Measurements from ENCODE around the gene GALNT2.

GALNT2 gene

DNA sequence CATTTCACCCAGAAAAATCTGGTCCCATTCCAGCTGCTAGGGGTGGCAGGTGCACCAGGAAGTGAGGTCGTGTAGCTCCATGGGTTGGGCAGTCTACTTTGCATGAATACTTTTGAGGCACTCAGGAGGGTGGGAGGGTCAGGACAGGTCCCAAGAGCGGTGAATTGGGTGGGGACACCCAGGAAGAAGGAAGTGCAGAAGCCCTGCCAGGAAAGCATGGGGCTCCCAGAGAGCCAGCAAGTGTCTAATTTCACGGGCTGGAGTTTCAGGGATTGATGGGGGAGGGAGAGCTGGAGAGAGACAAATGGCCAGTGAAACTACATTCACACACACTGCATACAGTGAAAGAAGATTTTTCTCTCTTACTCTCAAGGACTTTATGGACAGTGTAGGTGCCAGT is 137.8 kb downstream of the GALNT2 start:
- TF ChIP-seq ZNF274 (IDR thresholded peaks at IDR 0.05; ENCODE audit: low read depth, low read length), result no peak
- no peak overlapping the region for H3K4me3 ChIP-seq (ENCODE audit: low read length)

DNA sequence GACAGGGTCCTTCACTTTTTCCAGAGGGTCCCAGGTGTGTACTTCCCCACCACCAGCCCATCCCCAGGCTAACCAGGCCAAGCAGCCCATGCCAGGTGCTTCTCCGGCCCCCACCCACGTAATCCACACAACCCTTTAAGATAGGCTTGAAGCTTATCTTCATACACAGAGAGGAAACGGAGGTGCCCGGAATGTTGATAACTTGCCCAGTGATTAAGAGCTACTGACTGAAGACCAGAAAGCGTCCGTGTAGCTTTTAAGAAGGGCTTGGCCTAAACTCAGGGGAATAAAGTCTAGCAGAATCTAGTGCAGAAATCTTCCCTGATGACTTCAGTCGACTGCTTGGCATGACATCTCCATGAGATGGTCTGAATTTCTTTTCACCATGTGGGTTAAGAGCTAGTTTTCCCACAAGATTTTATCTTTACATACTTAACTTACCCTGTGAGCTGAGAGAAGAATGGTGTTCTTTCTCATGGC is 138.7 kb downstream of the GALNT2 start:
- H3K4me3 ChIP-seq (ENCODE audit: low read length), result no peak overlapping the region
- no peak for TF ChIP-seq ZNF274 (IDR thresholded peaks at IDR 0.05; ENCODE audit: low read depth, low read length)

DNA sequence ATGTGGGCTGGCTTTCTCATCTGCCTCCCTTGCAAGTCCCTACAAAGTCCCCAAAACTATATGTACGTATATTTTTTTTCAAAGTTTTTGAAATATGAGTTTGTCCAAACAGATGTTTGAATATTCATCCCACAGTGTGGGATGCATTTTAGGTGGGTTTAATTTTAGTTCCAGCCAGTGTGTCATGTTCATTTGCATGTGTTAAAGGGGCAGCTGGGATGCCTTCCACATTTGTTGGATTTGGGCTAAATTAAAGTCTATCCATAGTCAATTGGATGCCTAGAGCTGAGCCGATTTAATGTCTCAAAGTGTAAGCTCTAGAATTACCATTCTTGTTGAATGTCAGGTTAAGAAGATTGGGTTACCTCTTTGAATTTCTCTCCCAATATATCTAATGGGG is 139.2 kb downstream of the GALNT2 start:
- no peak for TF ChIP-seq ZNF274 (IDR thresholded peaks at IDR 0.05; ENCODE audit: low read depth, low read length)
- no peak overlapping the region for H3K4me3 ChIP-seq (ENCODE audit: low read length)

DNA sequence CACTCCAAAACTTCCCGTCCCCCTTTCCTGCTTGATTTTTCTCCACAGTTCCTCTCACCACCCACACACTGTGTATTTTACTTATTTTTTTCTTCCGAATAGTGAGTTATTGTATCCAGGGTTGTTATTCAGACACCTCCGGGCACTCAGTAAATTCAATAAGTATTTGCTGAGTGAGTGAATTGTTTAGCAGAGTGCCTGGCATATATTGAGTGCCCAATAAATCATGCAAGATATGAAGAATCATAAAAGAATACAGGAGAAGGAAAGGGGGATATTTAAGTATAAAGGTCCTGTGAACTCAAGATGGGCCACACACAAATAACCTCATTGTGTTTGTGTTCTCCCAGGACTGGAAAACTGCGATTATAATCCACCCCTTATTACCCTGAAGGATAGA is 139.9 kb downstream of the GALNT2 start:
- no peak overlapping the region for H3K4me3 ChIP-seq (ENCODE audit: low read length)
- TF ChIP-seq ZNF274 (IDR thresholded peaks at IDR 0.05; ENCODE audit: low read depth, low read length), result no peak

DNA sequence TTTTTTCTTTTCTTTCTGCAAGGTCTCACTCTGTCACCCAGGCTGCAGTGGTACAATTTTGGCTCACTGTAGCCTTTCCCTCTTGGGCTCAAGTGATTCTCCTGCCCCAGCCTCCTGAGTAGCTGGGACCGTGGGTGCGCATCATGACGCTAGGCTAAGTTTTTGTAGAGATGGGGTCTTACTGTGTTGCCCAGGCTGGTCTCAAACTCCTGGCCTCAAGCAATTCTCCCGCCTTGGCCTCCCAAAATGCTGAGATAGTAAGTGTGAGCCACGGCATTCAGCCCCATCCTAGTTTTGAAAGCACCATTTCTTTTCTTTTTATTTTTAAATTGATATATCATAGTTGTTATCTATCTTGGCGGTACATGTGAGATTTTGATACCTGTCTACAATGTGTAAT is 140.6 kb downstream of the GALNT2 start:
- TF ChIP-seq ZNF274 (IDR thresholded peaks at IDR 0.05; ENCODE audit: low read depth, low read length), result no peak
- no peak overlapping the region for H3K4me3 ChIP-seq (ENCODE audit: low read length)

DNA sequence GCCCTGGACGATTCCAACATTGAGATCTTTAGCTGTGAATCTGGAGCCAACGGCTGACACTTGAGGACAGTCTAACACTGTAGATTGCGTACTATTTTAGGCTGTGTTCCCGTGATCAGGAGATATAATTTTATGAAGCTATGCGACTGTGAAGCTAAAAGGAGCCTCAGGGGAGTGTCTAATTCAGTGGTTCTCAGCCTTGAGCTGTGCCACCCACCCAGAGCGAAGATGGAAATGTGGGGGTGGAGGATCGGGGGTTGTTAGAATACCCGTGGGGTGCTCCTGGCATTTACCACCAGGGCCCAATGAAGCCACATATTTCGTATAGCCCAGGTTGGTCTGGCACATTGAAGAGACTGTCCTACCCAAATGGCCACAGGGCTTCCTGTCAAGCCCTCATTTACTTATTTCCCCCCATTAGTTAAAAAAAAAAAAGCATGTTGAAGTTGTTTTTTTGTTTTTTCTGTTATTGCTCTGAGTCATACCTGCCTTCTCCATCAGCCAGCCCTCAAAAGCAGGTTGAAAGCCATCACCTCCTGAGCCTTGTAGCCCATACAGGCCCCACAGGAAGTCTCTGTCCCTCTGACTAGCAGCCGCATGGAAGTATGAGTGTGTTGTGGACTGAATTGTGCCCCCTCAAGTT is 141.7 kb downstream of the GALNT2 start:
- no peak overlapping the region; the same call in 1 of the 2 replicates for H3K4me3 ChIP-seq (ENCODE audit: low read length)

DNA sequence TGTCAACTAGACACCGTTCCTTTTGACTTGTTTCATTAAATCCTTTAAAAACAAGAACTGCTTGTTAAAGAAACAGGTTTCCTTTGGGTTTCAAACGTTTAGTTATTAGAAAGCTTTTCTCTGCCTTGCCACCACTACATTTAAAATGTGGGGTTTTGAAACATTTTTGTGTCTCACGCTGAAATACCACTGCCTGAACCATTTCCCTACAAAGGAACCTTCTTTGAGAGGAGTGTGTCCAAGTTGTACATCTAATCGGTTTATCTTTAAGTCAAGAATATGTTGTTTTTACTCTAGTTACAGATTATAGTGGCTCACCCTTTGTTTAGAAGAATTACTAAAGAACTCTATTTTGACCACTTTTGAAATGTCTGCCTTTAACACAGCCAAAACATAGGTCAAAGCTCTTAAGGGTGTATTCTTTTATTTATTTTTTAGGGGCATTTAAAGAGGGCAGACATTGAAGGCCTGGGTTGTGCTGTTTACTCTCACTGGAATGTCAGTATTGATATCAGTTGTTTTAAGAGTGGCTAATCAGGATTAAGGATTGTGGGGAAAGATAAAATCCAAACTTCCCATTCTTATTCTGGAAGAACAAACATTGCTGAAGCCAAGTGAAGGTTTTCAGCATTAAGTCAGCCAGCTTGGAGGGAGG is 143.4 kb downstream of the GALNT2 start:
- H3K4me3 ChIP-seq (ENCODE audit: low read length), result no peak overlapping the region
- TF ChIP-seq ZNF274 (IDR thresholded peaks at IDR 0.05; ENCODE audit: low read depth, low read length), result no peak

More for the DNA sequence above, 141.7 kb downstream of the GALNT2 start:
- no peak for TF ChIP-seq ZNF274 (IDR thresholded peaks at IDR 0.05; ENCODE audit: low read depth, low read length)

DNA sequence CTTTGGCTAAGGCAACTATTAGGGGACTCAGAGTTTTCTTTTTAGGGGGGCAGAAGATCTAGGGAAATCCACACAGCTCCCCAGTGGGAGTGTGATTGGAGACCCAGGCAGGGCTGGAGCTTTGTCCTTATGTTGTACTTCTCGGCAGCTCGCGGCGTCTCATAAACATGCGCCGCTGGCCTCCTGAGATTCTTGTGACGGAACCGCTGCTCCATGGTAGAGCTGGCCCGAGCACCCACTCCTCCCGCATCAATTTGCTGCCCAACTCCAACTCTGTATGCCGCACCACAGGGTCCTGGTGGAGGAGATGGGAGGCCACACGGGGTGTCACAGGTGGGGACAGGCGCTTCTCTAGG is 143.9 kb downstream of the GALNT2 start:
- H3K4me3 ChIP-seq (ENCODE audit: low read length), result no peak overlapping the region
- no peak for TF ChIP-seq ZNF274 (IDR thresholded peaks at IDR 0.05; ENCODE audit: low read depth, low read length)

DNA sequence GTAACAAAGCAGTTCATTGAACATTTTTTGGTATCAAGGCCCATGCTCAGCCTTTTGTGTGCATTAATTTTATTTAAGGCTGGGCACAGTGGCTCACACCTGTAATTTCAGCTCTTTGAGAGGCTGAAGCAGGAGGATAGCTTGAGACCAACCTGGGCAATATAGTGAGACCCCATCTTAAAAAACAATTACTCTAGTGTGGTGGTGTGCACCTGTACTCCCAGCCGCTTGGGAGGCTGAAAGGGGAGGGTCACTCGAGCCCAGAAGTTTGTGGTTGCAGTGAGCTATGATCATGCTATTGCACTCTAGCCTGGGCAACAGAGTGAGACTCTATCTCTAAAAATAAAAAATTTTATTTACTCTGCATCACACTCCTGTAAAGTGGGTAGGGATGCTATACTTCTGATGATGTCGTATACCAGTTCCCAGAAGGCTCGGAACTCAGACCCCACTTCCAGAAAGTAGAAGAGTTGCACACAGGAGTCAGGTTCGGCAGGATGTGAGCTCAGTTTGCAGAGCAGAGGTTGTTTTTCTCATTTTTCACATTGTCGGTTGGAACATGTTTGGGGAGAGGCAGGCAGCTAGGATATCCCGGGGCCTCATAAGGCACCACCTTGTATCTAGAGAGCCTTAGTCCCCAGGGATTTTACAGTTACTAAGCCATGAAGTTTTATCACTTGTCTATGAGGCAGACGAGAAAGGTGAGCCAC is 144.6 kb downstream of the GALNT2 start:
- TF ChIP-seq ZNF274 (IDR thresholded peaks at IDR 0.05; ENCODE audit: low read depth, low read length), result no peak
- H3K4me3 ChIP-seq (ENCODE audit: low read length), result peak overlapping the region; percentile 46; the same call in 1 of the 2 replicates

DNA sequence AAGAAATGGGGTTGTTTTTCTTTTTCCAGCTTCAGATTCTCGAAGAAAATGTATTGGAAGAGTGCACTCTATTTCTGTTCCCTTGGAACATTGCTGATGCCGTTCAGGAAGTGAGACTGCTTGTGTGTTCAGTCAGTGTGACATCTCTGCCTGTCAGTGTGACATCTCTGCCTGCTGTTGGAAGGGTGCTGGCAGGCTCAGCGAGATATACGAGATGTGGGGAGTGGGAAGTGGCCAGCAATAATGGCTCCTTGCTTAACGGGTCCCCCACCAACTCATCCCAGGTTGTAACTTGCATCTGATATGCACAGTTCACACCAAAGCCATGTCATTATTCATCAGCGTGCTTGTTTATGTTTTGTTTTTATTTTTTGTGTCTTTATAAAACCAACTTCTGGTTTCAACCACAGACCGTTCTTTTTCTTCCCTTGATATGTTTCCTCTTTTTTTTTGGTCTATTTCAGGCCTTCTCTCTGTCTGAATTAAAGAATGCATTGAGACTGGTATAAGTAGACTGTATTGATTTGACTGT is 145.4 kb downstream of the GALNT2 start:
- peak overlapping the region; percentile 47; the same call in 1 of the 2 replicates for H3K4me3 ChIP-seq (ENCODE audit: low read length)
- TF ChIP-seq ZNF274 (IDR thresholded peaks at IDR 0.05; ENCODE audit: low read depth, low read length), result no peak

DNA sequence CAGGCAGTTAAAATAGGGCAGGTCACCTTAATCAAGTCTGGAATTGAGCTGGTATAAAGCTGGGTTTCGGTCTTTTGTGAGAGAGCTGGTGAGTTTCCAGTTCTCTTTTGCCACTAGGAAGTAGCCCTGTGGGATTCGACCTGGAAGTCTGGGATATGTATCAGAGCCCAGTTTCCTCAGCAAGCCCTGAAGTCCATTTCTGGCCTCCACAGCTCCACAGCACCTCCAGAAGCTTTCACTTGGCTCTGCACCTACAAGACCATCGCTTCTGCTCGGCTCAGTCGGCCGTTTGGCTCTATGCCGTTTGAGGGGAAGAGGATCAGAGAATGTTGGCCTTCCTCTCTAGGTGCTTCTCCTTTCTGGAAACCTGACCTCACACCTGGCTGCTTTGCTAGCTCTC is 148.0 kb downstream of the GALNT2 start:
- H3K4me3 ChIP-seq (ENCODE audit: low read length), result no peak overlapping the region
- no peak for TF ChIP-seq ZNF274 (IDR thresholded peaks at IDR 0.05; ENCODE audit: low read depth, low read length)

DNA sequence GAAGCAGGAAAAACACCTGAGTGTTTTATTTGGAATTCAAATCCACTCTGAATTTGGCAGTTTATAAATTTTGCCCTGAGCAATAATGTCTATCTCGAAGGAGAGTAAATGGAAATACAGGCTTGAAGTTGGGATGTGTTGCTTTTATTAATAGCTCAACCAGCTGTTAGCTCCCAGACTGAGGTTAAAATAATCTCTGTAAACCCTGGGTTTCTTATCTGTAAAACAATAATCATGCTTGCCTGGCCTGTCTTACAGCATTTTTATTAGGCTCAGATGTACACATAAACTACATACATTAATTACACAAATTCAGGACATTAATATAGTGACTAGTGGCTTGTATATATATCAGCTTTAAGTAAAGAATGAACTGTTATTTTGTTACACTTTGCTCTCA is 148.5 kb downstream of the GALNT2 start:
- H3K4me3 ChIP-seq (ENCODE audit: low read length), result no peak overlapping the region
- TF ChIP-seq ZNF274 (IDR thresholded peaks at IDR 0.05; ENCODE audit: low read depth, low read length), result no peak

DNA sequence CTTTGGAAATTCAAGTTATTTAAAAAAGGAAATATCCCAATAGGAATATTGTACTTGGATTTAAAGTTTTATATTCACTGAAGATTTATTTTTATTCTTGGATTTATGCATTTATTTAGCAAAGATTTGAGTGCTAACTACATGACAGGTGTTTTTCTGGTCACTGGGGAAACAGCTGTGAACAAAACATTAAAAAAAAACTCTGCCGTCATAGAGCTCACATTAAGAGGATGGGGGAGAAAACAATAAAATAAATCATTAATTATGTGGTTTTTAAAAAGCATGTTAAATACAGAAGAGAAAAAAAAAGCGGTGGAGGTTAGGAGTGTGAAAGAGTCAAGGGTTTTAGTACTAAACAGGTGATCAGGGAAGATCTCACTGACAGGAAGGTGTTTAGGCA is 149.9 kb downstream of the GALNT2 start:
- H3K4me3 ChIP-seq (ENCODE audit: low read length), result no peak overlapping the region
- no peak for TF ChIP-seq ZNF274 (IDR thresholded peaks at IDR 0.05; ENCODE audit: low read depth, low read length)

DNA sequence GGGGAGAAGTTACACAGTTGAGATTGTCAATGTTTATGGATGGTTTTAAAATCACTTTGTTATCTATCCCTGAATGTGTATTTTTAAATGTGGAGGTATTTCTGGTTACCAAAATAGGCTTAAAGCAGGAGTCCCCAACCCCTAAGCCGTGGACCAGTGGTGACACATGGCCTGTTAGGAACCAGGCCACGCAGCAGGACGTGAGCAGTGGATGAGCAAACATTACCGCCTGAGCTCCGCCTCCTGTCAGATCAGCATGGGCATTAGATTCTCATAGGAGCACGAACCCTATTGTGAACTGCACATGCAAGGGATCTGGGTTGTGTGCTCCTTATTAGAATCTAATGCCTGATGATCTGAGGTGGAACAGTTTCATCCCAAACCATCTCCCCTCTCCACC is 151.6 kb downstream of the GALNT2 start:
- TF ChIP-seq ZNF274 (IDR thresholded peaks at IDR 0.05; ENCODE audit: low read depth, low read length), result no peak

More for the DNA sequence above, 151.6 kb downstream of the GALNT2 start:
- H3K4me3 ChIP-seq (ENCODE audit: low read length), result no peak overlapping the region

All from GM08714 (cell line).